ENCODE results near the gene TBXA2R.

The TBXA2R gene

GRCh38 chr19:3618811-3619630 lies 12.3 kb upstream of the TBXA2R start:
- no peak for DNase-seq

- DNase-seq = no peak
Measured at GRCh38 chr19:3618144-3618810, 11.6 kb upstream of the TBXA2R start.

GRCh38 chr19:3617463-3617862 lies 10.8 kb upstream of the TBXA2R start:
- no peak for DNase-seq

GRCh38 chr19:3615524-3616135 lies 9.0 kb upstream of the TBXA2R start:
- no peak for DNase-seq

GRCh38 chr19:3614858-3615505 lies 8.3 kb upstream of the TBXA2R start:
- no peak for DNase-seq

GRCh38 chr19:3613818-3614661 lies 7.4 kb upstream of the TBXA2R start:
- no peak for DNase-seq

- no peak for DNase-seq
Measured at GRCh38 chr19:3612901-3613741, 6.4 kb upstream of the TBXA2R start.

GRCh38 chr19:3612330-3612729 lies 5.7 kb upstream of the TBXA2R start:
- DNase-seq = no peak

- no peak for DNase-seq
Measured at GRCh38 chr19:3611841-3612240, 5.2 kb upstream of the TBXA2R start.

GRCh38 chr19:3610745-3611717 lies 4.4 kb upstream of the TBXA2R start:
- DNase-seq = no peak

GRCh38 chr19:3609779-3610719 lies 3.4 kb upstream of the TBXA2R start:
- DNase-seq = no peak

GRCh38 chr19:3608750-3609322 lies 2.2 kb upstream of the TBXA2R start:
- no peak for DNase-seq

GRCh38 chr19:3608079-3608641 lies 1.5 kb upstream of the TBXA2R start:
- DNase-seq = no peak

GRCh38 chr19:3607303-3608078 lies 816 bp upstream of the TBXA2R start:
- DNase-seq = no peak

GRCh38 chr19:3606174-3606689 lies 443 bp downstream of the TBXA2R start:
- no peak for DNase-seq

- DNase-seq = no peak
Measured at GRCh38 chr19:3605770-3606169, 905 bp downstream of the TBXA2R start.

- DNase-seq = no peak
Measured at GRCh38 chr19:3605361-3605760, 1.3 kb downstream of the TBXA2R start.
